Uterus (tissue), 2 donors: ENCODE measurements around the gene ZG16.

Experiments used
- POLR2A ChIP-seq, 2 donors: fragments of 450-650 bp; IDR thresholded peaks; one replicate each; pipeline ENCODE4 v1.6.1; 2016; ENCODE audit warnings: antibody characterized with exemption in 2 of 2, mild to moderate bottlenecking in 1 of 2, moderate library complexity in 1 of 2
- TF ChIP-seq, protein P1 (sequence below), 4 experiments: fragments of 200-600 bp in 2 of 4; fragments of 450-650 bp in 2 of 4; sonication (generic) in 2 of 4; IDR thresholded peaks; one replicate each; pipeline ENCODE4 v1.5.1; 2016 to 2019; ENCODE audit warnings: antibody characterized with exemption in 4 of 4, mild to moderate bottlenecking in 2 of 4, moderate library complexity in 1 of 4

DNA sequence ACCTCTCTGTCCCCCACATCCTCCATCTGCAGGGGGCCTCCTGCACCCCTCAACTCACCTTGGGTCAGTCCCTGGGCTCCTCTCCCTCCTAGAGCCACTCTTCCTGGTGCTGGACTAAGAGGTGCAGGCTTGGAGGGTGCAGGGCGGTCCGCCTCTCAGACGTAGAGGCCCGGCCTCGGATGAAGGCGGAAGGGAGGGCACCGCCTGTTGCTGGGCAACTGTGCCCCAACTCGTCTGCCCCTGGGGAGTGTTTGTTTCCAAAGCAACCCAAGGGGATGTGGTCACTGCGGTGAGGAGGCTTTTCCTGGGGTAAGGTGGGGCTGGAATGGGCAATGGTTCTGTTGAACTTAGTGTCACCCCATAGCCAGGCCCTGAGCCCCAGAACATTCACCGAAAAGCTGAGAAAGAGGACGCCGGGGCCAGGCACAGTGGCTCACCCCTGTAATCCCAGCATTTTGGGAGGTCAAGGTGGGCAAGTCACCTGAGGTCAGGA lies 32.2 kb upstream of the ZG16 start, which contains the start of gene C16orf54:
- TF ChIP-seq, protein P1, sequence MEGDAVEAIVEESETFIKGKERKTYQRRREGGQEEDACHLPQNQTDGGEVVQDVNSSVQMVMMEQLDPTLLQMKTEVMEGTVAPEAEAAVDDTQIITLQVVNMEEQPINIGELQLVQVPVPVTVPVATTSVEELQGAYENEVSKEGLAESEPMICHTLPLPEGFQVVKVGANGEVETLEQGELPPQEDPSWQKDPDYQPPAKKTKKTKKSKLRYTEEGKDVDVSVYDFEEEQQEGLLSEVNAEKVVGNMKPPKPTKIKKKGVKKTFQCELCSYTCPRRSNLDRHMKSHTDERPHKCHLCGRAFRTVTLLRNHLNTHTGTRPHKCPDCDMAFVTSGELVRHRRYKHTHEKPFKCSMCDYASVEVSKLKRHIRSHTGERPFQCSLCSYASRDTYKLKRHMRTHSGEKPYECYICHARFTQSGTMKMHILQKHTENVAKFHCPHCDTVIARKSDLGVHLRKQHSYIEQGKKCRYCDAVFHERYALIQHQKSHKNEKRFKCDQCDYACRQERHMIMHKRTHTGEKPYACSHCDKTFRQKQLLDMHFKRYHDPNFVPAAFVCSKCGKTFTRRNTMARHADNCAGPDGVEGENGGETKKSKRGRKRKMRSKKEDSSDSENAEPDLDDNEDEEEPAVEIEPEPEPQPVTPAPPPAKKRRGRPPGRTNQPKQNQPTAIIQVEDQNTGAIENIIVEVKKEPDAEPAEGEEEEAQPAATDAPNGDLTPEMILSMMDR (IDR thresholded peaks at IDR 0.05): no peak
- TF ChIP-seq POLR2A (IDR thresholded peaks at IDR 0.05): no peak
